HEK293 (cell line): ENCODE results near the gene MAPKAPK3.

ENCODE experiments used
- CTCF ChIA-PET: fragments of 350-600 bp; formaldehyde crosslinking; extraction: SDS; loops from one replicate; lab custom pipeline; 2021; ENCODE audit warnings: antibody characterized with exemption; lab: Yijun Ruan, JAX
- POLR2A ChIA-PET: fragments of 300-600 bp; formaldehyde crosslinking; extraction: SDS; loops from one replicate; lab custom pipeline; 2020; ENCODE audit warnings: antibody characterized with exemption, inconsistent platforms; lab: Yijun Ruan, JAX
- H3K27ac ChIP-seq: fragments of 200-500 bp; sonication (Bioruptor generic); 2 replicates; pipeline ENCODE4 v1.5.1; 2014; ENCODE audit warnings: low read depth, low read length, control low read depth, inconsistent platforms; ENCODE audit errors: extremely low read depth
- H3K36me3 ChIP-seq, 2 experiments: fragments of 200-500 bp in 1 of 2; sonication (Bioruptor generic) in 1 of 2; 1 replicate in 1 of 2; 2 replicates in 1 of 2; pipeline ENCODE4 v1.5.1; 2014 to 2017; ENCODE audit warnings: inconsistent platforms in 2 of 2, low read length in 2 of 2; ENCODE audit not compliant: control insufficient read depth in 2 of 2, insufficient read depth in 1 of 2
- H3K4me1 ChIP-seq: fragments of 200-500 bp; sonication (Bioruptor generic); 2 replicates; pipeline ENCODE4 v1.5.1; 2014; ENCODE audit warnings: mild to moderate bottlenecking, low read length, inconsistent platforms; ENCODE audit not compliant: control insufficient read depth, insufficient read depth
- H3K4me3 ChIP-seq: 2 replicates; pipeline ENCODE4 v1.5.1; 2011; ENCODE audit warnings: low read depth, mild to moderate bottlenecking, control low read depth, low read length, moderate library complexity
- H3K9me3 ChIP-seq: fragments of 200-500 bp; sonication (Bioruptor generic); 2 replicates; pipeline ENCODE4 v1.5.1; 2014; ENCODE audit warnings: low read depth, low read length, inconsistent platforms; ENCODE audit not compliant: control insufficient read depth, insufficient read depth
- GLI2 ChIP-seq: fragments of 450-650 bp; formaldehyde crosslinking; IDR thresholded peaks from 2 replicates; pipeline ENCODE4; 2017; ENCODE audit warnings: missing biosample characterization, missing genetic modification characterization, low read depth, borderline replicate concordance
- PRDM1 ChIP-seq: fragments of 450-650 bp; formaldehyde crosslinking; IDR thresholded peaks from 2 replicates; pipeline ENCODE4; 2016; ENCODE audit warnings: missing biosample characterization, missing genetic modification characterization
- PRDM6 ChIP-seq: fragments of 450-650 bp; formaldehyde crosslinking; IDR thresholded peaks from 2 replicates; pipeline ENCODE4 v1.5.1; 2017; ENCODE audit warnings: missing biosample characterization, missing genetic modification characterization
- SALL2 ChIP-seq: fragments of 450-650 bp; formaldehyde crosslinking; IDR thresholded peaks from 2 replicates; pipeline ENCODE4 v1.5.0; 2017; ENCODE audit warnings: missing biosample characterization, mild to moderate bottlenecking, missing genetic modification characterization, borderline replicate concordance
- SP7 ChIP-seq: fragments of 450-650 bp; formaldehyde crosslinking; IDR thresholded peaks from 2 replicates; pipeline ENCODE4 v1.5.1; 2016; ENCODE audit warnings: missing biosample characterization, missing genetic modification characterization
- YY2 ChIP-seq: fragments of 450-650 bp; formaldehyde crosslinking; IDR thresholded peaks from 2 replicates; pipeline ENCODE4 v1.5.1; 2016; ENCODE audit warnings: missing biosample characterization, missing genetic modification characterization
- ZBTB10 ChIP-seq: fragments of 450-650 bp; formaldehyde crosslinking; IDR thresholded peaks from 2 replicates; pipeline ENCODE4 v1.5.1; 2016; ENCODE audit warnings: missing biosample characterization, missing genetic modification characterization
- ZBTB11 ChIP-seq: fragments of 450-650 bp; formaldehyde crosslinking; conservative IDR thresholded peaks from 2 replicates; pipeline ENCODE4 v1.5.1; 2016; ENCODE audit warnings: low read depth, missing biosample characterization, missing genetic modification characterization
- ZBTB17 ChIP-seq: fragments of 450-650 bp; formaldehyde crosslinking; IDR thresholded peaks from 2 replicates; pipeline ENCODE4 v1.5.1; 2016; ENCODE audit warnings: missing biosample characterization, missing genetic modification characterization
- ZEB2 ChIP-seq: fragments of 450-650 bp; formaldehyde crosslinking; IDR thresholded peaks from 2 replicates; pipeline ENCODE4 v1.5.1; 2016; ENCODE audit warnings: missing biosample characterization, missing genetic modification characterization
- ZNF10 ChIP-seq: fragments of 450-650 bp; formaldehyde crosslinking; IDR thresholded peaks from 2 replicates; pipeline ENCODE4 v1.5.1; 2017; ENCODE audit warnings: missing biosample characterization, missing genetic modification characterization
- ZNF112 ChIP-seq: fragments of 450-650 bp; formaldehyde crosslinking; IDR thresholded peaks from 2 replicates; pipeline ENCODE4 v1.5.0; 2017; ENCODE audit warnings: missing biosample characterization, missing genetic modification characterization
- ZNF114 ChIP-seq: fragments of 450-650 bp; formaldehyde crosslinking; IDR thresholded peaks from 2 replicates; pipeline ENCODE4 v1.5.0; 2017; ENCODE audit warnings: missing biosample characterization, missing genetic modification characterization
- ZNF140 ChIP-seq: fragments of 450-650 bp; formaldehyde crosslinking; IDR thresholded peaks from 2 replicates; pipeline ENCODE4 v1.5.1; 2016; ENCODE audit warnings: missing biosample characterization, missing genetic modification characterization
- ZNF157 ChIP-seq: fragments of 450-650 bp; formaldehyde crosslinking; IDR thresholded peaks from 2 replicates; pipeline ENCODE4 v1.5.1; 2016; ENCODE audit warnings: missing biosample characterization, missing genetic modification characterization
- ZNF175 ChIP-seq: fragments of 450-650 bp; formaldehyde crosslinking; IDR thresholded peaks from 2 replicates; pipeline ENCODE4 v1.5.1; 2016; ENCODE audit warnings: missing biosample characterization, missing genetic modification characterization
- ZNF2 ChIP-seq: fragments of 450-650 bp; formaldehyde crosslinking; IDR thresholded peaks from 2 replicates; pipeline ENCODE4 v1.5.1; 2016; ENCODE audit warnings: missing biosample characterization, missing genetic modification characterization
- ZNF202 ChIP-seq: fragments of 450-650 bp; formaldehyde crosslinking; IDR thresholded peaks from 2 replicates; pipeline ENCODE4 v1.5.1; 2016; ENCODE audit warnings: missing biosample characterization, missing genetic modification characterization, borderline replicate concordance
- ZNF223 ChIP-seq: fragments of 450-650 bp; formaldehyde crosslinking; IDR thresholded peaks from 2 replicates; pipeline ENCODE4 v1.5.1; 2016; ENCODE audit warnings: missing biosample characterization, missing genetic modification characterization
- ZNF335 ChIP-seq: fragments of 450-650 bp; formaldehyde crosslinking; conservative IDR thresholded peaks from 2 replicates; pipeline ENCODE4 v1.5.1; 2016; ENCODE audit warnings: missing biosample characterization, missing genetic modification characterization
- ZNF404 ChIP-seq: fragments of 450-650 bp; formaldehyde crosslinking; IDR thresholded peaks from 2 replicates; pipeline ENCODE4 v1.5.1; 2017; ENCODE audit warnings: missing biosample characterization, missing genetic modification characterization
- ZNF426 ChIP-seq: fragments of 450-650 bp; formaldehyde crosslinking; IDR thresholded peaks from 2 replicates; pipeline ENCODE4 v1.5.1; 2017; ENCODE audit warnings: missing biosample characterization, missing genetic modification characterization, mild to moderate bottlenecking, inconsistent platforms, moderate library complexity
- ZNF585B ChIP-seq: fragments of 450-650 bp; formaldehyde crosslinking; IDR thresholded peaks from 2 replicates; pipeline ENCODE4 v1.5.1; 2016; ENCODE audit warnings: missing biosample characterization, missing genetic modification characterization
- ZNF600 ChIP-seq: fragments of 450-650 bp; formaldehyde crosslinking; IDR thresholded peaks from 2 replicates; pipeline ENCODE4 v1.5.1; 2016; ENCODE audit warnings: missing biosample characterization, missing genetic modification characterization
- ZNF629 ChIP-seq: fragments of 450-650 bp; formaldehyde crosslinking; IDR thresholded peaks from 2 replicates; pipeline ENCODE4 v1.5.1; 2017; ENCODE audit warnings: missing biosample characterization, missing genetic modification characterization
- ZSCAN5A ChIP-seq: fragments of 450-650 bp; formaldehyde crosslinking; IDR thresholded peaks from 2 replicates; pipeline ENCODE4 v1.5.1; 2016; ENCODE audit warnings: missing biosample characterization, missing genetic modification characterization
- TF ChIP-seq, protein P1 (sequence below): fragments of 450-650 bp; formaldehyde crosslinking; IDR thresholded peaks from 2 replicates; pipeline ENCODE4 v1.5.1; 2017; ENCODE audit warnings: missing biosample characterization, missing genetic modification characterization

Gene MAPKAPK3

DNA sequence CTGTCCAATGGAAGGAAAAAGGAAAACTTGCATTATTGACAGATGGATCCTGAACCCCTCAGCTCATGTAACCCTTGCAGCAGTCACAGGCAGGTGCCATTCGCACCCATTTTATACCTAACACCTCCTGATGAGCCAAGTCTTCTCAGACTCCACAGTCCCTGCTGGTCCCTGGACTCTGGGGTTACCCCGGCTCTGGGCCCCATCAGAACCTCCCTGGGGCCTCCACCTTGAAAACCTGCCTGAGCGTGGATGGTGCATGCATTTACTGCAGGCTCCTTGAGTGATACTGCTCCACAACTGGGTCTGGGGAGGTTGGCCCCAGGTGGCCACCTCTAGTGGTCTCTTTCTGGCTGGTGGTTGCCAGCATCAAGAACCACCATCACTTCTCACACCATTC, 41.9 kb downstream of the MAPKAPK3 start:
- no peak for TF ChIP-seq YY2 (tag by site-specific recombination)
- TF ChIP-seq ZNF629 (tag by site-specific recombination) = no peak
- TF ChIP-seq ZNF404 (tag by site-specific recombination) = no peak
- TF ChIP-seq PRDM1 (tag by site-specific recombination) = no peak
- no peak for TF ChIP-seq ZNF2 (tag by site-specific recombination)
- TF ChIP-seq ZNF10 (tag by site-specific recombination) = no peak
- no peak for TF ChIP-seq ZNF223
- TF ChIP-seq ZBTB11 (tag by site-specific recombination) = no peak
- TF ChIP-seq ZNF140 (tag by site-specific recombination) = no peak
- TF ChIP-seq ZNF600 = no peak
- TF ChIP-seq, protein P1, sequence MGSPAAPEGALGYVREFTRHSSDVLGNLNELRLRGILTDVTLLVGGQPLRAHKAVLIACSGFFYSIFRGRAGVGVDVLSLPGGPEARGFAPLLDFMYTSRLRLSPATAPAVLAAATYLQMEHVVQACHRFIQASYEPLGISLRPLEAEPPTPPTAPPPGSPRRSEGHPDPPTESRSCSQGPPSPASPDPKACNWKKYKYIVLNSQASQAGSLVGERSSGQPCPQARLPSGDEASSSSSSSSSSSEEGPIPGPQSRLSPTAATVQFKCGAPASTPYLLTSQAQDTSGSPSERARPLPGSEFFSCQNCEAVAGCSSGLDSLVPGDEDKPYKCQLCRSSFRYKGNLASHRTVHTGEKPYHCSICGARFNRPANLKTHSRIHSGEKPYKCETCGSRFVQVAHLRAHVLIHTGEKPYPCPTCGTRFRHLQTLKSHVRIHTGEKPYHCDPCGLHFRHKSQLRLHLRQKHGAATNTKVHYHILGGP (tag by site-specific recombination) = no peak
- no peak for TF ChIP-seq SALL2 (tag by site-specific recombination)
- TF ChIP-seq SP7 = no peak
- no peak for TF ChIP-seq ZBTB17 (tag by site-specific recombination)
- TF ChIP-seq GLI2 (tag by site-specific recombination) = no peak
- CTCF ChIA-PET = no interaction called here

GRCh38 chr3:50660386-50660785, 43.4 kb downstream of the MAPKAPK3 start:
- H3K9me3 ChIP-seq = no peaks in the 10 kb centered on the region
- H3K4me3 ChIP-seq = no peak overlapping the region
- H3K36me3 ChIP-seq = no peaks in the 10 kb centered on the region
- H3K4me1 ChIP-seq = no peaks in the 10 kb centered on the region
- ChIA-PET POLR2A (interaction anchor here (0.7 kb wide), 1 partner anchor 75 kb away, joined by 5 read pairs; no protein-coding TSS in a partner anchor), CTCF (interaction anchor here (0.7 kb wide), 1 partner anchor 56 kb away, joined by 3 read pairs; no protein-coding TSS in a partner anchor)
- H3K27ac ChIP-seq = no peak overlapping the region
- no peak for TF ChIP-seq ZEB2 (tag by site-specific recombination)
- TF ChIP-seq ZSCAN5A (tag by site-specific recombination) = no peak
- TF ChIP-seq PRDM6 (tag by site-specific recombination) = no peak
- TF ChIP-seq ZNF175 = no peak
- TF ChIP-seq ZNF114 = no peak
- no peak for TF ChIP-seq ZNF585B (tag by site-specific recombination)
- no peak for TF ChIP-seq ZNF157
- no peak for TF ChIP-seq ZNF112 (tag by site-specific recombination)
- TF ChIP-seq ZNF426 (tag by site-specific recombination) = no peak
- TF ChIP-seq ZNF2 (tag by site-specific recombination) = no peak
- no peak for TF ChIP-seq ZNF335
- TF ChIP-seq YY2 (tag by site-specific recombination) = no peak
- no peak for TF ChIP-seq ZNF202 (tag by site-specific recombination)
- TF ChIP-seq ZBTB10 (tag by site-specific recombination) = no peak

More for the DNA sequence above, 41.9 kb downstream of the MAPKAPK3 start:
- no peaks in the 10 kb centered on the region for H3K9me3 ChIP-seq
- POLR2A ChIA-PET = no interaction called here
- no peaks in the 10 kb centered on the region for H3K36me3 ChIP-seq
- no peak overlapping the region for H3K4me3 ChIP-seq
- H3K4me1 ChIP-seq = no peaks in the 10 kb centered on the region
- H3K27ac ChIP-seq = no peak overlapping the region
